Measurements from ENCODE around the gene KPNA6. TPM values are rescaled to one million over a fixed set of nuclear protein-coding genes. Genes with fewer than 3 reads are reported as not detected.

The KPNA6 gene
- total and polyA plus RNA-seq, 2 of the 13 experiments (the other 11 are each of a cell fraction or from before 2014, with no cell fraction given): 22.0 to 47.5 TPM

GRCh38 chr1:32111789-32112188, 3.9 kb downstream of the KPNA6 start:
- in situ Hi-C loops (cut with HindIII; ENCODE audit: extremely low pct_ligation_motif_present, low pct_unique_long_range_greater_than_20kb) (no loop called here), intact Hi-C loops (cut with micrococcal nuclease; ENCODE audit: unreplicated experiment) (no loop called here)
- DNase-seq (ENCODE audit: low spot score): no peak
- Histone ChIP-seq H3K79me2 (ENCODE audit: insufficient read depth, low read length) (peaks cover 81% of the 10 kb centered on the region), H3K9me3 (ENCODE audit: low read length) (no peaks in the 10 kb centered on the region), H3K4me2 (ENCODE audit: low read depth, low read length) (no peak overlapping the region), H3K4me3 (replicated peaks in 1 of 3; ENCODE audit: insufficient read depth in 1 of 3, low read depth in 2 of 3, low read length in 3 of 3) (no peak overlapping the region), H2AFZ (ENCODE audit: low read length) (no peak overlapping the region), H3K9ac (ENCODE audit: insufficient read depth, low read depth, low read length) (no peak overlapping the region), H3K27ac (ENCODE audit: extremely low read length, insufficient read depth, low read length) (no peak overlapping the region), H3K4me1 (ENCODE audit: insufficient read depth, low read length) (peaks cover 33% of the 10 kb centered on the region), H4K20me1 (ENCODE audit: insufficient read depth, low read length) (peaks cover 12% of the 10 kb centered on the region; the same call in 1 of the 2 replicates), H3K36me3 (replicated peaks in 1 of 2; ENCODE audit: control insufficient read depth in 1 of 2, insufficient read depth in 2 of 2, low read length in 2 of 2) (peaks cover 4 to 8% of the 10 kb centered on the region in 2 experiments; a peak in 2 of 5 replicates), H3K27me3 (ENCODE audit: control insufficient read depth in 1 of 2, insufficient read depth in 2 of 2, low read length in 2 of 2) (no peaks in the 10 kb centered on the region; a peak in 1 of 5 replicates)
- ChIA-PET POLR2A (no interaction called here), CTCF (ENCODE audit: low intra/inter-chr PET ratio, low total read pairs) (no interaction called here)
- no peak for ATAC-seq
- no peak for FAIRE-seq
- no TSS peak for BruUV-seq (replicated peaks)
- no peak for TF ChIP-seq NFYC (CRISPR knock-in tag; IDR thresholded peaks at IDR 0.05)
- no peak for TF ChIP-seq ZFP62 (CRISPR knock-in tag; IDR thresholded peaks at IDR 0.05)
- TF ChIP-seq HNF1B (CRISPR knock-in tag; IDR thresholded peaks at IDR 0.05): no peak
- no peak for TF ChIP-seq ZBTB40 (IDR thresholded peaks at IDR 0.05)
- TF ChIP-seq ZBTB40 (CRISPR knock-in tag; IDR thresholded peaks at IDR 0.05): no peak
- no peak for TF ChIP-seq RFX3 (CRISPR knock-in tag; IDR thresholded peaks at IDR 0.05)
- TF ChIP-seq BRCA1 (CRISPR knock-in tag; IDR thresholded peaks at IDR 0.05): no peak
- no peak for TF ChIP-seq SIX4 (CRISPR knock-in tag; IDR thresholded peaks at IDR 0.05)
- TF ChIP-seq CSRNP1 (CRISPR knock-in tag; IDR thresholded peaks at IDR 0.05): no peak
- no peak for TF ChIP-seq CEBPG (CRISPR knock-in tag; IDR thresholded peaks at IDR 0.05)
- no peak for TF ChIP-seq ZNF512B (CRISPR knock-in tag; IDR thresholded peaks at IDR 0.05; ENCODE audit: borderline replicate concordance)
